K562 (cell line): ENCODE data around the gene TLR5. TPM values are rescaled to one million over a fixed set of nuclear protein-coding genes. Genes with fewer than 3 reads are reported as not detected.

Source experiments
- ATF2 ChIP-seq: sonication (generic); formaldehyde crosslinking; IDR thresholded peaks from 2 replicates; pipeline ENCODE4 v1.8.1; 2022; ENCODE audit warnings: missing genetic modification reagents
- BCLAF1 ChIP-seq, 2 experiments: fragments of 450-650 bp in 1 of 2; IDR thresholded peaks; 2 replicates each; pipeline ENCODE4 v1.6.1; 2011 to 2017; ENCODE audit warnings: low read depth in 2 of 2, antibody characterized with exemption in 1 of 2, borderline replicate concordance in 1 of 2, low read length in 1 of 2, mild to moderate bottlenecking in 1 of 2, mixed read lengths in 1 of 2; ENCODE audit not compliant: control insufficient read depth in 1 of 2
- FOXA3 ChIP-seq, 2 experiments: fragments of 450-650 bp in 1 of 2; sonication (generic) in 1 of 2; formaldehyde crosslinking; IDR thresholded peaks in 1 of 2; conservative IDR thresholded peaks in 1 of 2; 2 replicates each; pipeline versions ENCODE4 v1.4.0 to v1.8.0; 2020 to 2022; ENCODE audit warnings: mild to moderate bottlenecking in 2 of 2, missing genetic modification reagents in 1 of 2
- HDAC8 ChIP-seq: fragments of 450-650 bp; IDR thresholded peaks from 2 replicates; pipeline ENCODE4 v1.6.1; 2016; ENCODE audit warnings: mild to moderate bottlenecking, missing genetic modification characterization, moderate library complexity, missing compliant biosample characterization
- HINFP ChIP-seq: fragments of 450-650 bp; conservative IDR thresholded peaks from 2 replicates; pipeline ENCODE4 v1.6.1; 2016; ENCODE audit warnings: missing genetic modification characterization, low read depth, mild to moderate bottlenecking, control low read depth, missing compliant biosample characterization
- NR0B1 ChIP-seq: fragments of 450-650 bp; IDR thresholded peaks from one replicate; pipeline ENCODE4 v1.6.1; 2018; ENCODE audit warnings: mild to moderate bottlenecking, moderate library complexity; ENCODE audit not compliant: partially characterized antibody
- NR2C2 ChIP-seq, 2 experiments: fragments of 200-800 bp in 1 of 2; sonication (Bioruptor generic) in 1 of 2; sonication (generic) in 1 of 2; formaldehyde crosslinking in 1 of 2; IDR thresholded peaks; 2 replicates each; pipeline versions ENCODE4 v1.6.1 to v1.8.0; 2016 to 2022; ENCODE audit warnings: mild to moderate bottlenecking in 1 of 2, missing compliant biosample characterization in 1 of 2, missing genetic modification characterization in 1 of 2, missing genetic modification reagents in 1 of 2
- SIRT6 ChIP-seq: IDR thresholded peaks from one replicate; pipeline ENCODE4 v1.6.1; 2012; ENCODE audit warnings: low read depth, mild to moderate bottlenecking, control low read depth, inconsistent platforms, low read length, moderate library complexity
- XRCC3 ChIP-seq: fragments of 450-650 bp; IDR thresholded peaks from 2 replicates; pipeline ENCODE4 v1.6.1; 2017; ENCODE audit warnings: mild to moderate bottlenecking, moderate library complexity
- ZC3H11A ChIP-seq: IDR thresholded peaks from 2 replicates; pipeline ENCODE4 v1.6.1; 2012; ENCODE audit warnings: low read depth, low read length, improper control_type of control experiment
- ZNF143 ChIP-seq: sonication (generic); formaldehyde crosslinking; IDR thresholded peaks from 2 replicates; pipeline ENCODE4 v1.9.0; 2022; ENCODE audit warnings: mild to moderate bottlenecking, missing genetic modification reagents
- ZNF445 ChIP-seq: fragments of 250-450 bp; sonication (Bioruptor Pico); IDR thresholded peaks from 2 replicates; pipeline ENCODE4 v1.4.0; 2020; ENCODE audit warnings: low read depth, mild to moderate bottlenecking, moderate library complexity
- polyA plus RNA-seq, 8 experiments: library from polyadenylated mRNA; depleted of rRNA in 4 of 8; stranded (reverse) in 5 of 8; unstranded in 3 of 8; fragments of >200 nt; fragmentation: Nextera tagmentation in 2 of 8; fragmentation: Illumina TruSeq in 1 of 8; extraction: Ambion mirVana in 2 of 8; extraction: Trizol in 1 of 8; gene quantifications; 2 replicates each; pipeline versions ENCODE4 v1.2.1 to v1.2.3, GENCODE V29; 2011 to 2014; ENCODE audit warnings: inconsistent platforms in 1 of 8, missing spikeins in 1 of 8
- total RNA-seq, 7 experiments: library from RNA; depleted of rRNA in 6 of 7; stranded (reverse); fragments of >200 nt in 6 of 7; fragmentation: Illumina TruSeq in 2 of 7; extraction: Trizol in 2 of 7; gene quantifications; 2 replicates each; pipeline versions ENCODE4 v1.2.1 to v1.2.3, GENCODE V29; 2011 to 2021; ENCODE audit warnings: low replicate concordance in 1 of 7
- TF ChIP-seq, protein P1 (sequence below): IDR thresholded peaks from 2 replicates; pipeline ENCODE4 v1.6.1; 2016; ENCODE audit warnings: missing genetic modification characterization, missing compliant biosample characterization
- TF ChIP-seq, protein P2 (sequence below), 2 experiments: fragments of 450-650 bp; IDR thresholded peaks; 2 replicates each; pipeline ENCODE4 v1.6.1; 2016

The TLR5 gene
- total and polyA plus RNA-seq, 9 of the 15 experiments (the other 6 are each of a cell fraction or from before 2014, with no cell fraction given): 0.93 to 7.4 (median 1.9) TPM

DNA sequence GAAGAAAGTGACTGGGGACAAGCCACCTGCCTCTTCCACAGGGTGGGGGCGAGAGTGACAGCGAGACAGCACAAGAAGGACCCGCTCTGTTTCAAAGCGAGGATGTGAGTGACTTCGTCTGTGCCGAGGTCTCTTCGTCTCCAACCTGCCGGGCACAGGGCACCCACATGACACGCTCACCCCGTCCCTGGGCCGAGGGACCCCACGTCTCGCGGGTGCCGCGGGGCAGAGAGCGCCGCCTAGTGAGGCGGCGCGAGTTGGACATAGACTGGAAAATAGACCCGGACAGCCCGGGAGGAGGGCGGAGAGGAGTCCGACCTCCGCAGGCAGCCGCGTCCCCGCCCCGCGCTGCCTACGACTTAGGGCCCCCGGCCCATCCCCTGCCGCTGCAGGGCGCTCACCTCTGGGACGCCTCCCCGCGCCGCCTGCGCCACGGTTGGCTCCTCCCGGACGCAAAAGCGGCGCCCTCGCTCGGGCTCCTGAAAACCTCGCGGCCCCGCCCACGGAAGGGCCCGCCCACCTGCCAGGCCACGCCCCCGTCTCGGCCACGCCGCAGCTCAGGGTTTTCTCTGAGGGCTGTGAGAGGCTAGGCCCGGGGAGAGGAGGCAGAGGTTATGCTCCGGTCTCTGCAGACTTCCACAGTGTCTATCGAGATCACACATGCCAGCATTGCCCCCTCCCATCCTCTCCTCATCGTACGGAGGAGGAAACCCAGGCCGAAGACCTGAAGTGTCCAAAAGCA, at the start of gene TLR5 (continued):
- no peak for TF ChIP-seq HINFP (tag)
- TF ChIP-seq NR0B1: no peak
- TF ChIP-seq, protein P1, sequence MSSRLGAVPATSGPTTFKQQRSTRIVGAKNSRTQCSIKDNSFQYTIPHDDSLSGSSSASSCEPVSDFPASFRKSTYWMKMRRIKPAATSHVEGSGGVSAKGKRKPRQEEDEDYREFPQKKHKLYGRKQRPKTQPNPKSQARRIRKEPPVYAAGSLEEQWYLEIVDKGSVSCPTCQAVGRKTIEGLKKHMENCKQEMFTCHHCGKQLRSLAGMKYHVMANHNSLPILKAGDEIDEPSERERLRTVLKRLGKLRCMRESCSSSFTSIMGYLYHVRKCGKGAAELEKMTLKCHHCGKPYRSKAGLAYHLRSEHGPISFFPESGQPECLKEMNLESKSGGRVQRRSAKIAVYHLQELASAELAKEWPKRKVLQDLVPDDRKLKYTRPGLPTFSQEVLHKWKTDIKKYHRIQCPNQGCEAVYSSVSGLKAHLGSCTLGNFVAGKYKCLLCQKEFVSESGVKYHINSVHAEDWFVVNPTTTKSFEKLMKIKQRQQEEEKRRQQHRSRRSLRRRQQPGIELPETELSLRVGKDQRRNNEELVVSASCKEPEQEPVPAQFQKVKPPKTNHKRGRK (tag): no peak
- no peak for TF ChIP-seq ZC3H11A
- peak; percentile 14; the same call in 1 of the 2 replicates for TF ChIP-seq ZNF445 (CRISPR knock-in tag)
- TF ChIP-seq ZNF143: no peak; the same call in 1 of the 2 replicates
- TF ChIP-seq FOXA3 (CRISPR knock-in tag; conservative IDR thresholded peaks at IDR 0.05 in 1 of 2, IDR thresholded peaks at IDR 0.05 in 1 of 2): peak in 1 of 2 experiments; percentile 85; a peak in 2 of 4 replicates
- TF ChIP-seq, protein P2, sequence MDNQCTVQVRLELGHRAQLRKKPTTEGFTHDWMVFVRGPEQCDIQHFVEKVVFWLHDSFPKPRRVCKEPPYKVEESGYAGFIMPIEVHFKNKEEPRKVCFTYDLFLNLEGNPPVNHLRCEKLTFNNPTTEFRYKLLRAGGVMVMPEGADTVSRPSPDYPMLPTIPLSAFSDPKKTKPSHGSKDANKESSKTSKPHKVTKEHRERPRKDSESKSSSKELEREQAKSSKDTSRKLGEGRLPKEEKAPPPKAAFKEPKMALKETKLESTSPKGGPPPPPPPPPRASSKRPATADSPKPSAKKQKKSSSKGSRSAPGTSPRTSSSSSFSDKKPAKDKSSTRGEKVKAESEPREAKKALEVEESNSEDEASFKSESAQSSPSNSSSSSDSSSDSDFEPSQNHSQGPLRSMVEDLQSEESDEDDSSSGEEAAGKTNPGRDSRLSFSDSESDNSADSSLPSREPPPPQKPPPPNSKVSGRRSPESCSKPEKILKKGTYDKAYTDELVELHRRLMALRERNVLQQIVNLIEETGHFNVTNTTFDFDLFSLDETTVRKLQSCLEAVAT (IDR thresholded peaks at IDR 0.05): no peak
- 0 out of 4 replicates have a peak, but pooled peaks of 1 of the 2 experiments have one; percentile 40 for TF ChIP-seq BCLAF1 (IDR thresholded peaks at IDR 0.05; ENCODE audit: borderline replicate concordance in 1 of 2, control insufficient read depth in 1 of 2, low read depth in 2 of 2, low read length in 1 of 2)
- peak; percentile 7; the same call in 1 of the 2 replicates for TF ChIP-seq ATF2 (CRISPR knock-in tag)
- no peak for TF ChIP-seq SIRT6
- TF ChIP-seq NR2C2 (CRISPR knock-in tag; IDR thresholded peaks at IDR 0.05): peak; percentile 83; the same call in 1 of the 2 replicates
- TF ChIP-seq NR2C2 (tag; IDR thresholded peaks at IDR 0.05): peak; percentile 69
- TF ChIP-seq XRCC3: no peak
- TF ChIP-seq HDAC8 (tag): no peak
